Measurements from ENCODE around the gene ARHGEF9.

GRCh38 chrX:63664083-63664482 lies 120.9 kb downstream of the ARHGEF9 start:
- TF ChIP-seq CTCF (IDR thresholded peaks at IDR 0.05 in 8 of 11, conservative IDR thresholded peaks at IDR 0.05 in 3 of 11): no peak
- no peak for TF ChIP-seq POLR2AphosphoS5 (IDR thresholded peaks at IDR 0.05)
- no peak for TF ChIP-seq POLR2A (IDR thresholded peaks at IDR 0.05)
